Measurements from ENCODE around the gene NRP2.

Gene NRP2

GRCh38 chr2:205686783-205687640 lies 4.7 kb downstream of the NRP2 start:
- no peak for DNase-seq (ENCODE audit: low read depth, low spot score)

GRCh38 chr2:205687641-205687956 lies 5.3 kb downstream of the NRP2 start:
- DNase-seq (ENCODE audit: low read depth, low spot score) = no peak

GRCh38 chr2:205688417-205689200 lies 6.3 kb downstream of the NRP2 start:
- no peak for DNase-seq (ENCODE audit: low read depth, low spot score)

GRCh38 chr2:205689820-205690219 lies 7.5 kb downstream of the NRP2 start:
- DNase-seq (ENCODE audit: low read depth, low spot score) = no peak

GRCh38 chr2:205692104-205692503 lies 9.8 kb downstream of the NRP2 start:
- DNase-seq (ENCODE audit: low read depth, low spot score) = no peak

DNA sequence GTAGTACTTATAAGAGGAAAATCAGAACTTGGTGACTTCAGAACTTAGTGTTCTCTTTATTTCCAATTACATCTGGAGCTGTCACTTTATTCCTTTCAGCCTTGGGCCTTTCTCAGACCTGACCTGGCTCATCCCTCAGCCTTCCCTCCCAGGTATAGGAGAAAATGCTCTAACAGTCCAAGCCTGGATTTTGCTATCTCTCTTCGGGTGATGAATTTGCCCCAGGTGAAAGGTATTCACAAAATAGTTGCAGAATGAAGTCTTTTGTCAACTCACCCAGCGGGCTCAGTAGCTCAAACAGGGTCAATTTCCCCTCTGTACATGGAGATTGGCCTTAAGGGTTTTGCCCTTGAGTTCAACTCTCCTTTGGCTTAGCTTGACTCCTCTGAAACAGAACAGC lies 12.0 kb downstream of the NRP2 start:
- DNase-seq (ENCODE audit: low read depth, low spot score) = no peak

- DNase-seq (ENCODE audit: low read depth, low spot score) = no peak
Measured at GRCh38 chr2:205695460-205695991, 13.2 kb downstream of the NRP2 start.

- no peak for DNase-seq (ENCODE audit: low read depth, low spot score)
Measured at GRCh38 chr2:205696331-205696926, 14.1 kb downstream of the NRP2 start.

- no peak for DNase-seq (ENCODE audit: low read depth, low spot score)
Measured at GRCh38 chr2:205696927-205697441, 14.7 kb downstream of the NRP2 start.

DNA sequence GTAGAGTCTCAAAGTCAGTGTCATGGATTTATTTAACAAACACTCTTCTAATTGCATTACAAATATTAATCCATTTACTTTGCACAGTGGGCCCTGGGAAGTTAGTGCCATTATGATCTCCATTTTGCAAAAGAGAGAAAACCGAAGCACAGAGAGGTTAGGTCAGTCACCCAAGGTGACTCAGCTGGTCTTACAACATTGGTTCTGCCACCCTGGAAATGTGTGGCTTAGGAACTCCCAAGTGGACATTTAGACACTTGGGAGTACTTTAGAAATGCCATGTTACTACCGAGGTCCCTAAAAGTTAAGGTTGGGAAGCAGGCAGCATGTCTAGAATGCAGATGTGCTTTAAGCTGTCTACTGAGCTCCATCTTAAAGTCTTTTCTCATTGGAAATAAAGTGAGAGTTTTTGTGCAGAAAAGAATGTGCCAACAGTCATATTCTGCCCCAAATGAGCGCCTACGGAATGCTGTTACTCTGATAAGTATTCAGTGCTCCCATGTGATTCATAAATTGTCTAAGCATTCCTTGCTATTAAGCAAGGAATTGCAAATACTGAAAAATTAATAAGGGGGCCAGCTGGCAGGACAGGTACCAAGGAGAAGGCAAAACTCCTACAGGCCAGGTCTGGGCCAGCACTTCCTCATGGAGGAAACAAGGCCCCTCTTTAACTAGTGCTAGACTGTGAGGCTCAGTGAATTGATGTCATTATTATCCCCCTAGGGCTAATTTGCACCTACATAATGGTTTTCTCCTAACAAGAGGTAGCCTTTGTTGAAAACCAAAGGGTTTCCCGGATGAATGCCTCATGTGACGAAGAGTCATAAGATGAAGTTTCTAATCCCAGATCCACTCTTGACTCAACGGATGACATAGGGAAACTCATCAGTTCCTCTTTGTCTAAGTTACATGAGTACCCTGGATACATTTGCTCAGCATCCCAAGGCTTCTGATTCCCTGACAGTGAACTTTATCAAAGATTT lies 16.3 kb downstream of the NRP2 start:
- no peak for DNase-seq (ENCODE audit: low read depth, low spot score)

DNA sequence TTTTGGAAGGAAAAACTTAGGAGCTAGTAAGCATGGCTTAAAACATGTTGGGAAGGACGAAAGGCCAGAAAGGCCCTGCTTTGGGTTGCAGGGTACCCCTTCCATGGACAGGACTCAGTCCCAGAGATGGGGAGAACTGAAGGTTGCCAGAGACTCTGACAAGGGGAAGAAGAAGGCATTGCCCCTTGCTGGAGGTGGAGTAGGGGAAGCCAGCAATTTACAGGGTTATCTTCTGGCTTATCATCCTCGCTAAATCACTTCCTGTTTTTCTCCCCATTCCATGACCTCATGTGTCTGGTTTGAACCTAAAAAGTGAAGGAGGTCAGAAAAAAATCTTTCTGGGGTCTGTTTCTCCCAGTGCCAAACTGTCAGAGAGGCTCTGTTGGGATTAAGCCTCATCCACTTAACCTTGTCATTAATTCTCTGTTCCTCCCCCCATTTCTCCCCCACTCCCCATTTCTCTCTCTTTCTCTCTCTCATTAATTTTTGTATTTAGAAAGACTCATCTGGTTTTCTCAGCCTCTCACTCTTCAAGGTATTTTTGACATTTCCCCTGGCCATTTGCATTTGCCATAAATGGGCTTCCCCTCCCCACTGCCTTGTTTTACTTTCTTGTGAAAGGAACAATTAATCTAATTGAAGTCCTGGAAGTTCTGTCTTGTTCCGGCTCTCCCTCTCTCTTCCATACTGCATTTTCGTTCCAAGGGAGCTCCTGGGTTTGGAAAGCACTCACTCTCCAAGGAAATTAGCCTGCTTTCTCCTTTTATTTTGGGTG lies 17.4 kb downstream of the NRP2 start:
- DNase-seq (ENCODE audit: low read depth, low spot score) = no peak

- peak; percentile 77 for DNase-seq (ENCODE audit: low read depth, low spot score)
Measured at GRCh38 chr2:205700331-205701132, 18.2 kb downstream of the NRP2 start.

DNA sequence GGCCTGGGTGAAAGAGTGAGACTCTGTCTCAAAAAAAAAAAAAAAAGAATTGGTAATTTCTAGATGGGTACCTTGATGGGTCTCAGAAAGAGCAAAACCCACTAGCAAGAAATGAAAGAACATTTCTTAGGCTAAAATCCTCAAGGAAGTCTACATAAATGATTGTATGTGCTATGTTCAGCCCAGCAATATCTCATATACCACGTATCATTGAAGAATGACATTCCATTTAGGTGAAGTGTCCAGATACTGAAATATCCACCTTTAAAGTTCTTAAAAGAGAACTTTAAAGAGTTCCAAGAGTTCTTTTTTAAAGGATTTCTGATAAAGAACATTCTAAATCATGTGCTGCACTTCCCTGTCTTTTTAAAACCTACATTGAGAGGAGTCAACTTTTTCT lies 19.2 kb downstream of the NRP2 start:
- DNase-seq (ENCODE audit: low read depth, low spot score) = no peak

DNA sequence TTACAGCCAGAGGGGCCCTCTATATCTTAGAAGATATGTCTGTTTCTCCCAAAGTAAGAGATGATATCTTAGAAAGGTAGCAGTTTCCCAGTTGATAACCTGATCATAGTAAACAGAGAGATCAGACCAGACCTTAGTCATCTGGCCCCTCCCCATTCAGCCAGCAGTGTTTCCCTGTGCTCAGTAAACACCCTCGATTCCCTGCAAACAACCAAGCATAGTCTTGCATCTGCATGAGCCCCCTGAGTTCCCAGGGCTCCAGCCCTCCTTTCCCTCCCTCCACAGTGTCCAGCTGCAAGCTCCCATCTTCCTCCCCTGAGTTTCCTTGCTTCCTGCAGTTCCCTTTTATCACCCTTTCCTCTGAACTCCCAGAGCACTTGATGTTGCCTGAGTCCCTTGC lies 20.3 kb downstream of the NRP2 start:
- DNase-seq (ENCODE audit: low read depth, low spot score) = no peak

GRCh38 chr2:205703471-205704126 lies 21.3 kb downstream of the NRP2 start:
- DNase-seq (ENCODE audit: low read depth, low spot score) = no peak

- no peak for DNase-seq (ENCODE audit: low read depth, low spot score)
Measured at GRCh38 chr2:205704127-205704741, 21.9 kb downstream of the NRP2 start.

- DNase-seq (ENCODE audit: low read depth, low spot score) = no peak
Measured at GRCh38 chr2:205705511-205706349, 23.4 kb downstream of the NRP2 start.
